ENCODE measurements around the gene LAMA3. TPM values are rescaled to one million over a fixed set of nuclear protein-coding genes. Genes with fewer than 3 reads are reported as not detected.

The LAMA3 gene
- total and polyA plus RNA-seq, 4 donors = 0.26 to 3.9 (median 0.37) TPM

DNA sequence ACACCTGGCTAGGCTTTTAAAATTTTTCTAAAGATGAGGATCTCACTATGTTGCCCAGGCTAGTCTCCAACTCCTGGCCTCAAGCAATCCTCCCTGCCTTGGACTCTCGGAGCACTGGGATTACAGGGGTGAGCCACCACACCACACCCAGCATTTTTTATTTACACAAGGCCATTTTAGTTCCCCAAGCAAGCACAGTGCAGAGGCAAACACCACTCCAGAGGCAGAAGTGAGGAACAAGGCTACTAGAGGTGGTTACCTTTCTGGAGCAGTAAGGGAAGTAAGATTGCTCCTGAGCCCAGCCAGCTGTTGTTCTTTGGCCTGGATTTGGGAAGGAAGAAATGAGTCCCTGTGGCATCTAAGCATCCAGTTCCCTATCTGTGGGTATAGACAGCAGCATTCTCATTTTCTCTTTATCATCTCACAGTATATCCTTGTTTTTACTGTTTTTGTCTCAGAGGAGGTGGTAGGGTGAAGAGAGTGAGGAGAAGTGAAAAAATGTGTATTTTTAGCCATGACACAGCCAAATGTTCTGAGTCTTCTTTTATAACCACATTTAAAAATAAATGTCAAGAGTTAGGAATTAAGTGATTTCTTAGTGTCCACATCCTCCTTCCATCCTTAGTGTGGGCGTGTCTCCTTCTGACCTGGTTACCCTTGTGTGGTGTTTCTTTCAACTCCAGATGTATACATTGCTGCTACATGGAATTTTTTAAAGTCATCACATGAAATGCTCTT is 314.8 kb downstream of the LAMA3 start:
- Histone ChIP-seq H3K9me3 (ENCODE audit: control insufficient read depth in 4 of 4, low read length in 3 of 4) (no peaks in the 10 kb centered on the region), H3K4me1 (ENCODE audit: control insufficient read depth in 4 of 4, insufficient read depth in 4 of 4, low read length in 3 of 4) (peaks cover 2 to 17% (median 10%) of the 10 kb centered on the region in 4 donors), H3K4me3 (ENCODE audit: low read depth in 1 of 3, low read length in 3 of 3) (no peak overlapping the region), H3K27me3 (ENCODE audit: control insufficient read depth in 4 of 4, insufficient read depth in 4 of 4, low read length in 3 of 4) (no peaks in the 10 kb centered on the region), H3K9ac (ENCODE audit: low read depth in 1 of 2, low read length in 2 of 2) (no peak overlapping the region), H3K36me3 (ENCODE audit: control insufficient read depth in 4 of 4, insufficient read depth in 3 of 4, low read depth in 1 of 4, low read length in 3 of 4) (no peaks in the 10 kb centered on the region), H3K27ac (ENCODE audit: low read depth in 1 of 2, low read length in 2 of 2) (no peak overlapping the region)
- WGBS = 88% methylated on average over 2 of the region's 2 CpGs
- no peak for DNase-seq (ENCODE audit: low spot score)
- TF ChIP-seq, protein P1, sequence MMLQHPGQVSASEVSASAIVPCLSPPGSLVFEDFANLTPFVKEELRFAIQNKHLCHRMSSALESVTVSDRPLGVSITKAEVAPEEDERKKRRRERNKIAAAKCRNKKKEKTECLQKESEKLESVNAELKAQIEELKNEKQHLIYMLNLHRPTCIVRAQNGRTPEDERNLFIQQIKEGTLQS (IDR thresholded peaks at IDR 0.05) = no peak
- TF ChIP-seq HNF4G (IDR thresholded peaks at IDR 0.05) (no peak), EGR1 (IDR thresholded peaks at IDR 0.05; ENCODE audit: low read depth in 2 of 2) (no peak), JUND (IDR thresholded peaks at IDR 0.05) (no peak), RAD21 (IDR thresholded peaks at IDR 0.05) (no peak), FOXA2 (IDR thresholded peaks at IDR 0.05) (no peak), NR2F2 (IDR thresholded peaks at IDR 0.05) (no peak), HNF4A (conservative IDR thresholded peaks at IDR 0.05) (no peak), YY1 (IDR thresholded peaks at IDR 0.05) (no peak), TAF1 (conservative IDR thresholded peaks at IDR 0.05) (no peak), RXRA (IDR thresholded peaks at IDR 0.05) (no peak), SP1 (IDR thresholded peaks at IDR 0.05) (no peak), GABPA (IDR thresholded peaks at IDR 0.05 in 1 of 2, conservative IDR thresholded peaks at IDR 0.05 in 1 of 2) (no peak), FOXA1 (IDR thresholded peaks at IDR 0.05) (no peak)
- TF ChIP-seq, protein P2, sequence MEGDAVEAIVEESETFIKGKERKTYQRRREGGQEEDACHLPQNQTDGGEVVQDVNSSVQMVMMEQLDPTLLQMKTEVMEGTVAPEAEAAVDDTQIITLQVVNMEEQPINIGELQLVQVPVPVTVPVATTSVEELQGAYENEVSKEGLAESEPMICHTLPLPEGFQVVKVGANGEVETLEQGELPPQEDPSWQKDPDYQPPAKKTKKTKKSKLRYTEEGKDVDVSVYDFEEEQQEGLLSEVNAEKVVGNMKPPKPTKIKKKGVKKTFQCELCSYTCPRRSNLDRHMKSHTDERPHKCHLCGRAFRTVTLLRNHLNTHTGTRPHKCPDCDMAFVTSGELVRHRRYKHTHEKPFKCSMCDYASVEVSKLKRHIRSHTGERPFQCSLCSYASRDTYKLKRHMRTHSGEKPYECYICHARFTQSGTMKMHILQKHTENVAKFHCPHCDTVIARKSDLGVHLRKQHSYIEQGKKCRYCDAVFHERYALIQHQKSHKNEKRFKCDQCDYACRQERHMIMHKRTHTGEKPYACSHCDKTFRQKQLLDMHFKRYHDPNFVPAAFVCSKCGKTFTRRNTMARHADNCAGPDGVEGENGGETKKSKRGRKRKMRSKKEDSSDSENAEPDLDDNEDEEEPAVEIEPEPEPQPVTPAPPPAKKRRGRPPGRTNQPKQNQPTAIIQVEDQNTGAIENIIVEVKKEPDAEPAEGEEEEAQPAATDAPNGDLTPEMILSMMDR (IDR thresholded peaks at IDR 0.05; ENCODE audit: low read depth, low read length, missing input control) = no peak
- TF ChIP-seq, protein P3, sequence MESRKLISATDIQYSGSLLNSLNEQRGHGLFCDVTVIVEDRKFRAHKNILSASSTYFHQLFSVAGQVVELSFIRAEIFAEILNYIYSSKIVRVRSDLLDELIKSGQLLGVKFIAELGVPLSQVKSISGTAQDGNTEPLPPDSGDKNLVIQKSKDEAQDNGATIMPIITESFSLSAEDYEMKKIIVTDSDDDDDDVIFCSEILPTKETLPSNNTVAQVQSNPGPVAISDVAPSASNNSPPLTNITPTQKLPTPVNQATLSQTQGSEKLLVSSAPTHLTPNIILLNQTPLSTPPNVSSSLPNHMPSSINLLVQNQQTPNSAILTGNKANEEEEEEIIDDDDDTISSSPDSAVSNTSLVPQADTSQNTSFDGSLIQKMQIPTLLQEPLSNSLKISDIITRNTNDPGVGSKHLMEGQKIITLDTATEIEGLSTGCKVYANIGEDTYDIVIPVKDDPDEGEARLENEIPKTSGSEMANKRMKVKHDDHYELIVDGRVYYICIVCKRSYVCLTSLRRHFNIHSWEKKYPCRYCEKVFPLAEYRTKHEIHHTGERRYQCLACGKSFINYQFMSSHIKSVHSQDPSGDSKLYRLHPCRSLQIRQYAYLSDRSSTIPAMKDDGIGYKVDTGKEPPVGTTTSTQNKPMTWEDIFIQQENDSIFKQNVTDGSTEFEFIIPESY (IDR thresholded peaks at IDR 0.05) = no peak
- TF ChIP-seq, protein P4, sequence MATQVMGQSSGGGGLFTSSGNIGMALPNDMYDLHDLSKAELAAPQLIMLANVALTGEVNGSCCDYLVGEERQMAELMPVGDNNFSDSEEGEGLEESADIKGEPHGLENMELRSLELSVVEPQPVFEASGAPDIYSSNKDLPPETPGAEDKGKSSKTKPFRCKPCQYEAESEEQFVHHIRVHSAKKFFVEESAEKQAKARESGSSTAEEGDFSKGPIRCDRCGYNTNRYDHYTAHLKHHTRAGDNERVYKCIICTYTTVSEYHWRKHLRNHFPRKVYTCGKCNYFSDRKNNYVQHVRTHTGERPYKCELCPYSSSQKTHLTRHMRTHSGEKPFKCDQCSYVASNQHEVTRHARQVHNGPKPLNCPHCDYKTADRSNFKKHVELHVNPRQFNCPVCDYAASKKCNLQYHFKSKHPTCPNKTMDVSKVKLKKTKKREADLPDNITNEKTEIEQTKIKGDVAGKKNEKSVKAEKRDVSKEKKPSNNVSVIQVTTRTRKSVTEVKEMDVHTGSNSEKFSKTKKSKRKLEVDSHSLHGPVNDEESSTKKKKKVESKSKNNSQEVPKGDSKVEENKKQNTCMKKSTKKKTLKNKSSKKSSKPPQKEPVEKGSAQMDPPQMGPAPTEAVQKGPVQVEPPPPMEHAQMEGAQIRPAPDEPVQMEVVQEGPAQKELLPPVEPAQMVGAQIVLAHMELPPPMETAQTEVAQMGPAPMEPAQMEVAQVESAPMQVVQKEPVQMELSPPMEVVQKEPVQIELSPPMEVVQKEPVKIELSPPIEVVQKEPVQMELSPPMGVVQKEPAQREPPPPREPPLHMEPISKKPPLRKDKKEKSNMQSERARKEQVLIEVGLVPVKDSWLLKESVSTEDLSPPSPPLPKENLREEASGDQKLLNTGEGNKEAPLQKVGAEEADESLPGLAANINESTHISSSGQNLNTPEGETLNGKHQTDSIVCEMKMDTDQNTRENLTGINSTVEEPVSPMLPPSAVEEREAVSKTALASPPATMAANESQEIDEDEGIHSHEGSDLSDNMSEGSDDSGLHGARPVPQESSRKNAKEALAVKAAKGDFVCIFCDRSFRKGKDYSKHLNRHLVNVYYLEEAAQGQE (IDR thresholded peaks at IDR 0.05) = no peak
- TF ChIP-seq, protein P5, sequence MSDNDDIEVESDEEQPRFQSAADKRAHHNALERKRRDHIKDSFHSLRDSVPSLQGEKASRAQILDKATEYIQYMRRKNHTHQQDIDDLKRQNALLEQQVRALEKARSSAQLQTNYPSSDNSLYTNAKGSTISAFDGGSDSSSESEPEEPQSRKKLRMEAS (IDR thresholded peaks at IDR 0.05) = no peak

Other genes with a start within 250 kb of the LAMA3 start
- gene RIOK3, start 236.2 kb upstream of the LAMA3 start, total RNA-seq = 100 to 1,000 TPM in 1 of 2 donors, 10 to 100 TPM in 1; 52.1 to 104 TPM
- gene RIOK3, start 236.2 kb upstream of the LAMA3 start, polyA plus RNA-seq = 10 to 100 TPM; 29.9 to 33.4 TPM
- 10 to 100 TPM; 20.6 to 24.7 TPM for gene RMC1, start 185.9 kb upstream of the LAMA3 start, total RNA-seq
- 10 to 100 TPM; 15.6 to 21.0 TPM for gene RMC1, start 185.9 kb upstream of the LAMA3 start, polyA plus RNA-seq
- 10 to 100 TPM; 41.4 to 46.7 TPM for gene NPC1, start 102.9 kb upstream of the LAMA3 start, total RNA-seq
- 10 to 100 TPM in 1 of 2 donors, 1 to 10 TPM in 1; 9.5 to 13.2 TPM for gene NPC1, start 102.9 kb upstream of the LAMA3 start, polyA plus RNA-seq
- gene ANKRD29, start 26.5 kb upstream of the LAMA3 start, total RNA-seq = under 1 TPM; 0.28 to 0.50 TPM
- gene ANKRD29, start 26.5 kb upstream of the LAMA3 start, polyA plus RNA-seq = under 1 TPM; 0.14 to 0.39 TPM